Thoracic aorta (tissue), 2 donors: ENCODE measurements around the gene VPS37B. TPM values are rescaled to one million over a fixed set of nuclear protein-coding genes. Genes with fewer than 3 reads are reported as not detected.
A peak's percentile ranks its signal among the peaks of the same experiment; 100 is the strongest.

Source experiments
- ATAC-seq: fragments of 150-250 bp; one replicate; pipeline ENCODE4 v1.8.0; 2017; ENCODE audit warnings: low read depth; ENCODE audit not compliant: insufficient number of reproducible peaks, low FRiP score
- DNase-seq: peaks from one replicate; pipeline ENCODE4 v3.0.0-alpha.2; 2020; ENCODE audit warnings: low spot score
- H3K27ac ChIP-seq, 2 donors: fragments of 200-600 bp; sonication (generic); 1 replicate in 1 of 2; 2 replicates in 1 of 2; pipeline ENCODE4 v1.5.1; 2016; ENCODE audit warnings: mild to moderate bottlenecking in 2 of 2, moderate library complexity in 2 of 2
- H3K27me3 ChIP-seq: fragments of 200-600 bp; sonication (generic); replicated peaks from 2 replicates; pipeline ENCODE4 v1.6.0; 2016; ENCODE audit warnings: mild to moderate bottlenecking; ENCODE audit not compliant: insufficient read depth
- H3K36me3 ChIP-seq: fragments of 200-600 bp; sonication (generic); one replicate; pipeline ENCODE4 v1.5.1; 2016
- H3K4me1 ChIP-seq, 2 donors: fragments of 200-600 bp; sonication (generic); 1 replicate in 1 of 2; 2 replicates in 1 of 2; pipeline versions ENCODE4 v1.5.1 to v1.6.0; 2016; ENCODE audit warnings: low read depth in 2 of 2, mild to moderate bottlenecking in 1 of 2; ENCODE audit not compliant: control insufficient read depth in 1 of 2
- H3K4me3 ChIP-seq: fragments of 200-600 bp; sonication (generic); 2 replicates; pipeline ENCODE4 v1.5.1; 2016; ENCODE audit warnings: mild to moderate bottlenecking
- H3K9me3 ChIP-seq: fragments of 200-600 bp; sonication (generic); 2 replicates; pipeline ENCODE4 v1.5.1; 2016
- CTCF ChIP-seq: fragments of 200-600 bp; sonication (generic); IDR thresholded peaks from one replicate; pipeline ENCODE4 v1.5.1; 2019; ENCODE audit warnings: antibody characterized with exemption
- total RNA-seq, 2 donors: library from RNA; depleted of rRNA; stranded (reverse); fragments of >200 nt; gene quantifications; one replicate each; pipeline versions ENCODE4 v1.1.0 to v1.2.3, GENCODE V29; 2016

VPS37B gene
- total RNA-seq, 2 donors from 2014 or later: 30.9 to 50.1 TPM

DNA sequence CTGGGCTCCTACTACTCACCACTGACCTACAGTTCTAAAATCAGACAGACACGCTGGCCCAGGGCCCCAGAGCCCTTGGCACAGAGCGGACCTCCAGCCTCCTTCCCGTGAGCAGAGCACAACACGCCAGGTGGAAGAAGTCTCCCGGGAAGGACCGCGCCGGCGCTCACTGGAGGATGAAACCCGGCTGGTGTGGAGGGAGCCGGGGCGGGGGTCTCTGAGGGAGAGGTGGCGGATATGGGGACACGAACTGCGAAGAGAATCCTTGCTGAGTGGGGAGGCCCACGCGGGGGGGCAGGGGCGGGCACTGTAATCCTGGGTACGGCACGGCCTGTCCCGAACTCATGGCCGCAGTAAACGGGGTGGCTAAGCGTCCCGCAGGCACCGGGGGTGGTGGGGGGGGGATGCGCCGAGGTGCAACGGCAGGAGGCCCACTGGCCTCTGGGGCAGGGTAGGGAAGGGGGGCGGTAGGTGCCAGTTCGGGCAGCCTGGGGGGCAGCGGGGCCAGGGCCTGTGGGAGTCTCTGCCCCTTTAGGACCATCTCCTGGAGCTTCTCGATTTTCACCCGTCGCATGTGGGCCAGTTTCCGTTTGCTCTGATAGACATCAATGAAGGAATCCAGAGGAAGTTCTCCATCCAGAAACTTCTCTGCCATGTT lies 28.8 kb downstream of the VPS37B start:
- no peak for ATAC-seq
- H3K27me3 ChIP-seq: no peaks in the 10 kb centered on the region
- no peak overlapping the region for H3K27ac ChIP-seq
- peaks cover 16% of the 10 kb centered on the region for H3K36me3 ChIP-seq
- no peak for TF ChIP-seq CTCF
- peaks cover 17 to 20% of the 10 kb centered on the region in 2 donors for H3K4me1 ChIP-seq
- H3K9me3 ChIP-seq: no peaks in the 10 kb centered on the region
- H3K4me3 ChIP-seq: no peak overlapping the region
- DNase-seq: no peak

GRCh38 chr12:122866379-122866778 lies 29.5 kb downstream of the VPS37B start:
- H3K4me1 ChIP-seq: peaks cover 13% of the 10 kb centered on the region in 2 donors
- no peak for ATAC-seq
- peaks cover 21% of the 10 kb centered on the region for H3K36me3 ChIP-seq

GRCh38 chr12:122865268-122866231 lies 30.4 kb downstream of the VPS37B start:
- DNase-seq: no peak
- no peak overlapping the region for H3K27ac ChIP-seq
- H3K9me3 ChIP-seq: no peaks in the 10 kb centered on the region
- H3K4me3 ChIP-seq: no peak overlapping the region
- peak; percentile 13 for TF ChIP-seq CTCF
- peaks cover 28% of the 10 kb centered on the region for H3K36me3 ChIP-seq
- no peaks in the 10 kb centered on the region for H3K27me3 ChIP-seq
- peaks cover 5 to 8% of the 10 kb centered on the region in 2 donors for H3K4me1 ChIP-seq
- no peak for ATAC-seq

More at GRCh38 chr12:122866379-122866778, 29.5 kb downstream of the VPS37B start:
- H3K4me3 ChIP-seq: no peak overlapping the region
- no peaks in the 10 kb centered on the region for H3K27me3 ChIP-seq
- no peak for TF ChIP-seq CTCF
- H3K27ac ChIP-seq: no peak overlapping the region
- H3K9me3 ChIP-seq: no peaks in the 10 kb centered on the region
- no peak for DNase-seq

GRCh38 chr12:122864894-122865253 lies 31.1 kb downstream of the VPS37B start:
- Histone ChIP-seq H3K36me3 (peaks cover 28% of the 10 kb centered on the region), H3K27ac (no peak overlapping the region), H3K9me3 (no peaks in the 10 kb centered on the region), H3K4me1 (peaks cover 0 to 8% of the 10 kb centered on the region in 2 donors), H3K27me3 (no peaks in the 10 kb centered on the region), H3K4me3 (no peak overlapping the region)
- ATAC-seq: no peak
- DNase-seq: no peak
- TF ChIP-seq CTCF: no peak
